HG03039 (cell line): Measurements from ENCODE around the gene NPTXR.

ENCODE experiments used
- ATAC-seq: cut with Tn5 transposase; IDR thresholded peaks from one replicate; pipeline ENCODE4 v1.9.1; 2021; ENCODE audit warnings: mild to moderate bottlenecking, moderate library complexity; ENCODE audit not compliant: unreplicated experiment

Gene NPTXR

GRCh38 chr22:38843657-38844314 lies at the start of gene NPTXR:
Gene NPTXR, minus strand, starts transcription at chr22:38844028.
- ATAC-seq, result no peak

- ATAC-seq, result no peak
Measured at GRCh38 chr22:38891256-38891655, 47.4 kb upstream of the NPTXR start.

GRCh38 chr22:38890377-38890776 lies 46.5 kb upstream of the NPTXR start:
- no peak for ATAC-seq

- no peak for ATAC-seq
Measured at GRCh38 chr22:38886333-38886732, 42.5 kb upstream of the NPTXR start.

- ATAC-seq, result no peak
Measured at GRCh38 chr22:38882972-38883622, 39.3 kb upstream of the NPTXR start.

GRCh38 chr22:38881997-38882879 lies 38.4 kb upstream of the NPTXR start:
- no peak for ATAC-seq

GRCh38 chr22:38881464-38881871 lies 37.6 kb upstream of the NPTXR start:
- ATAC-seq, result no peak

GRCh38 chr22:38879961-38880360 lies 36.1 kb upstream of the NPTXR start:
- no peak for ATAC-seq

- ATAC-seq, result no peak
Measured at GRCh38 chr22:38879108-38879729, 35.4 kb upstream of the NPTXR start.

GRCh38 chr22:38878001-38878400 lies 34.2 kb upstream of the NPTXR start:
- ATAC-seq, result no peak

- ATAC-seq, result no peak
Measured at GRCh38 chr22:38874529-38875222, 30.8 kb upstream of the NPTXR start.

GRCh38 chr22:38873469-38874411 lies 29.9 kb upstream of the NPTXR start:
- ATAC-seq, result no peak

GRCh38 chr22:38872831-38873248 lies 29.0 kb upstream of the NPTXR start:
- ATAC-seq, result no peak

- peak; percentile 56 for ATAC-seq
Measured at GRCh38 chr22:38872172-38872830, 28.5 kb upstream of the NPTXR start, which contains the start of gene CBX6. Gene CBX6, minus strand, starts transcription at chr22:38872216. Its CDS starts 26 bp downstream, at chr22:38872190.

- ATAC-seq, result peak; percentile 2
Measured at GRCh38 chr22:38871360-38872171, 27.7 kb upstream of the NPTXR start.

- ATAC-seq, result no peak
Measured at GRCh38 chr22:38870791-38871359, 27.0 kb upstream of the NPTXR start.

- no peak for ATAC-seq
Measured at GRCh38 chr22:38870312-38870741, 26.5 kb upstream of the NPTXR start.

GRCh38 chr22:38869663-38870062 lies 25.8 kb upstream of the NPTXR start:
- no peak for ATAC-seq
